HL-60 (cell line): Measurements from ENCODE around the gene PLTP.

Experiments
- DNase-seq, 2 experiments: peaks; one replicate each; pipeline ENCODE4 v3.0.0-alpha.2; 2010 to 2020; ENCODE audit warnings: low read depth in 1 of 2, low spot score in 1 of 2
- H3K27ac ChIP-seq: fragments of 250-450 bp; sonication (Bioruptor Pico); replicated peaks from 2 replicates; pipeline ENCODE4 v1.5.1; 2020; ENCODE audit warnings: mild to moderate bottlenecking, moderate library complexity
- H3K27me3 ChIP-seq: fragments of 250-450 bp; sonication (Bioruptor Pico); 2 replicates; pipeline ENCODE4 v1.5.1; 2021; ENCODE audit warnings: mild to moderate bottlenecking, moderate library complexity; ENCODE audit not compliant: insufficient read depth, poor library complexity, severe bottlenecking
- H3K4me3 ChIP-seq: replicated peaks from 2 replicates; pipeline ENCODE4 v1.5.1; 2011; ENCODE audit warnings: mild to moderate bottlenecking, control low read depth, low read length; ENCODE audit not compliant: insufficient read depth
- CTCF ChIP-seq: IDR thresholded peaks from one replicate; pipeline ENCODE4 v1.5.1; 2011; ENCODE audit warnings: low read length, control low read depth, inconsistent platforms; ENCODE audit not compliant: insufficient read depth
- GABPA ChIP-seq: IDR thresholded peaks from 2 replicates; pipeline ENCODE4 v1.6.1; 2012; ENCODE audit warnings: low read depth
- POLR2AphosphoS5 ChIP-seq: IDR thresholded peaks from 2 replicates; pipeline ENCODE4 v1.6.1; 2012; ENCODE audit warnings: low read depth
- REST ChIP-seq: IDR thresholded peaks from 2 replicates; pipeline ENCODE4 v1.6.1; 2012; ENCODE audit warnings: low read depth; ENCODE audit not compliant: insufficient replicate concordance
- SPI1 ChIP-seq: IDR thresholded peaks from 2 replicates; pipeline ENCODE4 v1.6.1; 2012; ENCODE audit warnings: low read depth, mild to moderate bottlenecking, borderline replicate concordance

Gene PLTP

GRCh38 chr20:45907219-45907948, 4.6 kb downstream of the PLTP start:
- no peak for DNase-seq

GRCh38 chr20:45905505-45906079, 6.4 kb downstream of the PLTP start:
- no peak overlapping the region for H3K4me3 ChIP-seq
- peak overlapping the region; percentile 58; the same call in 1 of the 2 replicates for H3K27ac ChIP-seq
- H3K27me3 ChIP-seq: no peaks in the 10 kb centered on the region
- TF ChIP-seq REST (no peak), SPI1 (no peak), POLR2AphosphoS5 (no peak), CTCF (no peak), GABPA (no peak)
- DNase-seq: no peak

More at GRCh38 chr20:45907219-45907948, 4.6 kb downstream of the PLTP start:
- TF ChIP-seq SPI1 (no peak), GABPA (no peak), POLR2AphosphoS5 (no peak), REST (no peak), CTCF (no peak)
- no peak overlapping the region for H3K27ac ChIP-seq
- H3K4me3 ChIP-seq: no peak overlapping the region
- no peaks in the 10 kb centered on the region for H3K27me3 ChIP-seq

- H3K27ac ChIP-seq: peak overlapping the region; percentile 58
- TF ChIP-seq SPI1 (no peak), REST (no peak), POLR2AphosphoS5 (no peak), GABPA (no peak), CTCF (no peak)
- DNase-seq: peak in 1 of 2 experiments; percentile 38
- H3K4me3 ChIP-seq: no peak overlapping the region
- H3K27me3 ChIP-seq: no peaks in the 10 kb centered on the region
Observed at GRCh38 chr20:45904583-45905504, 7.1 kb downstream of the PLTP start.
